Measurements from ENCODE around the gene SLC29A1. TPM values are rescaled to one million over a fixed set of nuclear protein-coding genes. Genes with fewer than 3 reads are reported as not detected.

The SLC29A1 gene
- total and polyA plus RNA-seq, 2 donors (not counting 1 experiment from before 2014, with no cell fraction given): 6.0 to 7.3 TPM

Small RNA genes lying within 50 kb of the gene (small RNA-seq; reads per million reads assigned to genes)
- not detected for gene RN7SL811P (ENCODE audit: insufficient read length, low read depth, low replicate concordance)

Other genes starting within 250 kb of the SLC29A1 start
- 16.7 and 16.8 TPM in 2 replicates for gene MRPL14, start 96.1 kb upstream of the SLC29A1 start, total RNA-seq
- 20.9 and 23.5 TPM in 2 replicates for gene MRPL14, start 96.1 kb upstream of the SLC29A1 start, polyA plus RNA-seq
- gene TMEM63B, start 96.0 kb upstream of the SLC29A1 start, total RNA-seq: 18.3 and 19.1 TPM in 2 replicates
- 12.6 and 15.4 TPM in 2 replicates for gene TMEM63B, start 96.0 kb upstream of the SLC29A1 start, polyA plus RNA-seq
- not detected in 2 replicates for gene CAPN11, start 64.8 kb upstream of the SLC29A1 start, total RNA-seq
- not detected in 2 replicates for gene CAPN11, start 64.8 kb upstream of the SLC29A1 start, polyA plus RNA-seq
- gene MYMX, start 6.7 kb upstream of the SLC29A1 start, total RNA-seq: not detected in 2 replicates
- not detected in 2 replicates for gene MYMX, start 6.7 kb upstream of the SLC29A1 start, polyA plus RNA-seq
- 384 and 395 TPM in 2 replicates for gene HSP90AB1, start 23.5 kb downstream of the SLC29A1 start, total RNA-seq
- 645 and 734 TPM in 2 replicates for gene HSP90AB1, start 23.5 kb downstream of the SLC29A1 start, polyA plus RNA-seq
- 29.2 and 30.0 TPM in 2 replicates for gene SLC35B2, start 33.9 kb downstream of the SLC29A1 start, total RNA-seq
- gene SLC35B2, start 33.9 kb downstream of the SLC29A1 start, polyA plus RNA-seq: 31.2 and 35.2 TPM in 2 replicates
- gene NFKBIE, start 42.0 kb downstream of the SLC29A1 start, total RNA-seq: 46.5 and 50.8 TPM in 2 replicates
- 90.0 and 169 TPM in 2 replicates for gene NFKBIE, start 42.0 kb downstream of the SLC29A1 start, polyA plus RNA-seq
- gene TMEM151B, start 46.9 kb downstream of the SLC29A1 start, total RNA-seq: 0.10 TPM in 1 of 2 replicates, not detected in the other
- gene TMEM151B, start 46.9 kb downstream of the SLC29A1 start, polyA plus RNA-seq: 0.01 TPM in 2 replicates
- gene AARS2, start 89.8 kb downstream of the SLC29A1 start, total RNA-seq: 21.3 and 22.6 TPM in 2 replicates
- gene AARS2, start 89.8 kb downstream of the SLC29A1 start, polyA plus RNA-seq: 11.3 and 11.8 TPM in 2 replicates
- gene SPATS1, start 119.1 kb downstream of the SLC29A1 start, total RNA-seq: not detected in 2 replicates
- gene SPATS1, start 119.1 kb downstream of the SLC29A1 start, polyA plus RNA-seq: not detected in 2 replicates
- 22.2 and 22.5 TPM in 2 replicates for gene CDC5L, start 164.1 kb downstream of the SLC29A1 start, total RNA-seq
- 4.1 and 7.6 TPM in 2 replicates for gene CDC5L, start 164.1 kb downstream of the SLC29A1 start, polyA plus RNA-seq